ENCODE measurements around the gene NRXN3.

NRXN3 gene

GRCh38 chr14:79587875-79588274, 1417.7 kb downstream of the NRXN3 start:
- Histone ChIP-seq H3K36me3 (ENCODE audit: control insufficient read depth, insufficient read depth, low read length) (no peaks in the 10 kb centered on the region), H3K27me3 (replicated peaks; ENCODE audit: control insufficient read depth, insufficient read depth, low read length) (no peaks in the 10 kb centered on the region), H3K4me3 (replicated peaks; ENCODE audit: low read depth, low read length) (no peak overlapping the region)
- TF ChIP-seq CTCF (IDR thresholded peaks at IDR 0.05; ENCODE audit: insufficient read depth, low read length, poor library complexity, severe bottlenecking), result no peak
- no peak for DNase-seq (ENCODE audit: extremely low read depth, insufficient read length)

DNA sequence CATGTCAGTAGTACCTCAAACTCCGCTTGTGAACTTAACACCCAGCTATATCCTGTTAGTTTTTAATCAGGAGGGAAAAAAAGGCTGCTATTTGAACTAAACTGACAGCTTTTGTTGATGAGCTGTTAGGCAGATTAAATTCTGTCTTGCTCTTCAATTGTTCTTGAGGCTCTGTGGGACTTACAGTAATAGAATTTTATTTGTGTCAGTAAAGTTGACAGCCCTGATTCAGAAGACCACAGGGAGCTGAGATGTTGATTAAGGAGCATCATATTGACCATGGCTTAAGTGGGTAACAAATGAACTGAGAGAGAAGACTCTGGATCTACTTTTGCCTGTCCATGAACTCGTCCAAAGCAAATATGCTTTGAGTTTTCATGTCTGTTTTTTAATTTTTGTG, 1418.2 kb downstream of the NRXN3 start:
- Histone ChIP-seq H3K36me3 (ENCODE audit: control insufficient read depth, insufficient read depth, low read length) (no peaks in the 10 kb centered on the region), H3K4me3 (replicated peaks; ENCODE audit: low read depth, low read length) (no peak overlapping the region), H3K27me3 (replicated peaks; ENCODE audit: control insufficient read depth, insufficient read depth, low read length) (no peaks in the 10 kb centered on the region)
- no peak for TF ChIP-seq CTCF (IDR thresholded peaks at IDR 0.05; ENCODE audit: insufficient read depth, low read length, poor library complexity, severe bottlenecking)
- no peak for DNase-seq (ENCODE audit: extremely low read depth, insufficient read length)

DNA sequence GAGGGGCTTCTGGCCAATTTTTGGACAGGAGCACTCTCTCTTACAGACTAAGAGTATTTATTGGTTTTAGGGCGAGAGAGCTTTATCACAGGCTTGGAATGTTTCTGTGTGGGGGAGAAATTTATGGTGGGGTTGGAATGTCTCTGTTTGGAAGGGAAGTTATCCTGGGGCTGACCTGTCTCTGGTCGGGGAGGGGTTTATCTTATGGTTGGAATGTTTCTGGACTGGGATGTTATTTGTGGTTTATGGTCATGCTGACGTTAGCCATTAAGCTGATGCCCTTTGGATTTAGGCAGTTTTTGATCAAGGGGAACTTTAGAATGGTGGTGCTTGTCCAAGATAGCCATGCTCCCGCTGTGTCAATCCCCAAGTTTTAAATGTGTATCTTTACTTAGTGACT, 1426.4 kb downstream of the NRXN3 start:
- TF ChIP-seq CTCF (IDR thresholded peaks at IDR 0.05; ENCODE audit: insufficient read depth, low read length, poor library complexity, severe bottlenecking), result no peak
- Histone ChIP-seq H3K36me3 (ENCODE audit: control insufficient read depth, insufficient read depth, low read length) (no peaks in the 10 kb centered on the region), H3K27me3 (replicated peaks; ENCODE audit: control insufficient read depth, insufficient read depth, low read length) (no peaks in the 10 kb centered on the region), H3K4me3 (replicated peaks; ENCODE audit: low read depth, low read length) (no peak overlapping the region)
- DNase-seq (ENCODE audit: extremely low read depth, insufficient read length), result no peak

GRCh38 chr14:79597566-79597965, 1427.4 kb downstream of the NRXN3 start:
- Histone ChIP-seq H3K4me3 (replicated peaks; ENCODE audit: low read depth, low read length) (no peak overlapping the region), H3K27me3 (replicated peaks; ENCODE audit: control insufficient read depth, insufficient read depth, low read length) (no peaks in the 10 kb centered on the region), H3K36me3 (ENCODE audit: control insufficient read depth, insufficient read depth, low read length) (no peaks in the 10 kb centered on the region)
- TF ChIP-seq CTCF (IDR thresholded peaks at IDR 0.05; ENCODE audit: insufficient read depth, low read length, poor library complexity, severe bottlenecking), result no peak
- DNase-seq (ENCODE audit: extremely low read depth, insufficient read length), result no peak

DNA sequence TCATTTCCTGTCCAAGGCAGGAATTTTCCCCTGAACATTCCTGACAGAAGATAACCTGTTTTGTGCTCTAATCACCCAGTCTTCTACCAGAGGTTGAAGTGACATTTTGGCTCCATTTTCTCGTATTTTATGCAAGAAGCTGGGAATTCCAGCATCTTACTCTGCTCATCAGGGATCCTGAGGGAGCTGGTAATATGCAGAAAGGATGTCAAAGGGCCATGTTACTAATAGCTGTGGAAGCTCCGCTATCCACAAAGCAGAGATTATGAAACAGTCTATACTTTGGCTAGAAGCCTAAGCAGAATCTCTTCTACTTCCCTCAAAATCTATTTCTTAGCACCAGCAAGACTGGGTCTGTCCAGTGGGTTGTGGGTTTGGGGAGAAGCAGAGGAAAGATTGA, 1428.2 kb downstream of the NRXN3 start:
- no peak for DNase-seq (ENCODE audit: extremely low read depth, insufficient read length)
- Histone ChIP-seq H3K4me3 (replicated peaks; ENCODE audit: low read depth, low read length) (no peak overlapping the region), H3K27me3 (replicated peaks; ENCODE audit: control insufficient read depth, insufficient read depth, low read length) (no peaks in the 10 kb centered on the region), H3K36me3 (ENCODE audit: control insufficient read depth, insufficient read depth, low read length) (no peaks in the 10 kb centered on the region)
- TF ChIP-seq CTCF (IDR thresholded peaks at IDR 0.05; ENCODE audit: insufficient read depth, low read length, poor library complexity, severe bottlenecking), result no peak

DNA sequence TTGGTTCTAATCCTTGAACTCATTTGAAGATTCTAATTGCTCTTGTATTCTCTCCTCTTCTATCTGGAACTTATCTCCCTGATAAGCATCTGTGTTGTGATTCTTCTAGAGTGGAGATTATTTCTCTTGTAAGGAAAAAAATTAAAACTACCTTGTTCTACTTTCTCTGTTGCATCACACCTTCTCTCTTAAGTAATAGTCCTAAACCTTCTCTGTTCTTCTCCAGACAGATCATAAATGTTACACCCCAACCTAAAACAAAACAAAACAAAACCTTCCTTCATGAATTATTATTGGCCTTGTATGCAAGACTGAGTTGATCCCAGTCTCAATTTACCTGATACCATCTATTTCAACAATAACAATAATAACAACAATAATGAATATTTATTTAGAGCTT, 1429.1 kb downstream of the NRXN3 start:
- H3K27me3 ChIP-seq (replicated peaks; ENCODE audit: control insufficient read depth, insufficient read depth, low read length), result no peaks in the 10 kb centered on the region
- no peak for DNase-seq (ENCODE audit: extremely low read depth, insufficient read length)
- H3K36me3 ChIP-seq (ENCODE audit: control insufficient read depth, insufficient read depth, low read length), result no peaks in the 10 kb centered on the region
- no peak overlapping the region for H3K4me3 ChIP-seq (replicated peaks; ENCODE audit: low read depth, low read length)
- no peak for TF ChIP-seq CTCF (IDR thresholded peaks at IDR 0.05; ENCODE audit: insufficient read depth, low read length, poor library complexity, severe bottlenecking)

Data from GM06990 (cell line).